B cell (primary cell): ENCODE measurements around the gene TTC21B.

Experiments used
- EZH2 ChIP-seq: IDR thresholded peaks from 2 replicates; pipeline ENCODE4 v1.6.1; 2012; ENCODE audit warnings: borderline replicate concordance, low read depth, mild to moderate bottlenecking, moderate library complexity, low read length; ENCODE audit not compliant: insufficient read depth, poor library complexity, severe bottlenecking
- TF ChIP-seq, protein P1 (sequence below): fragments of 200-600 bp; IDR thresholded peaks from one replicate; pipeline ENCODE4 v1.8.0; 2022; ENCODE audit warnings: antibody characterized with exemption, mild to moderate bottlenecking

DNA sequence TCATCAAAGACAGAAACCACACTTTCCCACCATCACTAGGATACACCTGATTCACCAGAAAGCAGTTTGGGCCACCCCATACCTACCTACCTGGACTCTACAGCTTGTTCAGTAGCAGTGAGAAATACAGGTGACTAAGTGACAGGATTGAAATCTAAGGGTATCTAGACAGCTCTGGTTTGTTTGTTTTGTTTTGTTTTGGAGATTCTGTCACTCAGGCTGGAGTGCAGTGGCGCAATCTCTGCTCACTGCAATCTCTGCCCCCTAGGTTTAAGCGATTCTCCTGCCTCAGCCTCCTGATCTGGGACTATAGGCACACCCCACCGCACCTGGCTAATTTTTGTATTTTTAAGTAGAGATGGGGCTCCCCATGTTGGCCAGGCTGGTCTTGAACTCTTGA lies 3.1 kb downstream of the TTC21B start:
- TF ChIP-seq, protein P1, sequence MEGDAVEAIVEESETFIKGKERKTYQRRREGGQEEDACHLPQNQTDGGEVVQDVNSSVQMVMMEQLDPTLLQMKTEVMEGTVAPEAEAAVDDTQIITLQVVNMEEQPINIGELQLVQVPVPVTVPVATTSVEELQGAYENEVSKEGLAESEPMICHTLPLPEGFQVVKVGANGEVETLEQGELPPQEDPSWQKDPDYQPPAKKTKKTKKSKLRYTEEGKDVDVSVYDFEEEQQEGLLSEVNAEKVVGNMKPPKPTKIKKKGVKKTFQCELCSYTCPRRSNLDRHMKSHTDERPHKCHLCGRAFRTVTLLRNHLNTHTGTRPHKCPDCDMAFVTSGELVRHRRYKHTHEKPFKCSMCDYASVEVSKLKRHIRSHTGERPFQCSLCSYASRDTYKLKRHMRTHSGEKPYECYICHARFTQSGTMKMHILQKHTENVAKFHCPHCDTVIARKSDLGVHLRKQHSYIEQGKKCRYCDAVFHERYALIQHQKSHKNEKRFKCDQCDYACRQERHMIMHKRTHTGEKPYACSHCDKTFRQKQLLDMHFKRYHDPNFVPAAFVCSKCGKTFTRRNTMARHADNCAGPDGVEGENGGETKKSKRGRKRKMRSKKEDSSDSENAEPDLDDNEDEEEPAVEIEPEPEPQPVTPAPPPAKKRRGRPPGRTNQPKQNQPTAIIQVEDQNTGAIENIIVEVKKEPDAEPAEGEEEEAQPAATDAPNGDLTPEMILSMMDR: no peak
- no peak for TF ChIP-seq EZH2
